ENCODE measurements around the gene CRIP2. TPM values are rescaled to one million over a fixed set of nuclear protein-coding genes. Genes with fewer than 3 reads are reported as not detected.

Gene CRIP2
- total and polyA plus RNA-seq, 2 of the 8 experiments (the other 6 are each of a cell fraction or from before 2014, with no cell fraction given), result 4.2 to 13.5 TPM

- TF ChIP-seq MAFK (IDR thresholded peaks at IDR 0.05; ENCODE audit: low read depth, low read length) (no peak), KDM4A (IDR thresholded peaks at IDR 0.05; ENCODE audit: low read depth, low read length, severe bottlenecking) (peak; percentile 30), BRCA1 (IDR thresholded peaks at IDR 0.05; ENCODE audit: low read depth, low read length) (no peak), RNF2 (IDR thresholded peaks at IDR 0.05; ENCODE audit: borderline replicate concordance, low read depth, low read length, missing control alignments, poor library complexity, severe bottlenecking) (no peak), USF2 (IDR thresholded peaks at IDR 0.05; ENCODE audit: low read length) (no peak), RAD21 (IDR thresholded peaks at IDR 0.05 in 1 of 2, conservative IDR thresholded peaks at IDR 0.05 in 1 of 2; ENCODE audit: low read depth in 2 of 2, low read length in 2 of 2) (peak; percentile 76 to 84), NANOG (IDR thresholded peaks at IDR 0.05; ENCODE audit: insufficient read depth, low read depth, low read length, poor library complexity, severe bottlenecking) (no peak), BCL11A (IDR thresholded peaks at IDR 0.05; ENCODE audit: low read depth in 2 of 2, low read length in 2 of 2) (no peak), TAF7 (optimal IDR thresholded peaks at IDR 0.05; ENCODE audit: borderline replicate concordance, low read depth, low read length) (peak; percentile 47), SUZ12 (IDR thresholded peaks at IDR 0.05; ENCODE audit: low read length) (no peak), SP4 (IDR thresholded peaks at IDR 0.05; ENCODE audit: low read length) (no peak), TEAD4 (IDR thresholded peaks at IDR 0.05; ENCODE audit: low read depth, low read length) (no peak), GTF2F1 (IDR thresholded peaks at IDR 0.05; ENCODE audit: borderline replicate concordance, low read depth, low read length) (no peak), SP1 (IDR thresholded peaks at IDR 0.05; ENCODE audit: low read depth, low read length) (no peak), GABPA (IDR thresholded peaks at IDR 0.05; ENCODE audit: borderline replicate concordance, insufficient read depth, low read length) (no peak), EP300 (IDR thresholded peaks at IDR 0.05; ENCODE audit: borderline replicate concordance in 1 of 2, low read depth in 2 of 2, low read length in 2 of 2) (no peak), KDM5A (IDR thresholded peaks at IDR 0.05; ENCODE audit: low read length) (no peak)
- TF ChIP-seq, protein P1, sequence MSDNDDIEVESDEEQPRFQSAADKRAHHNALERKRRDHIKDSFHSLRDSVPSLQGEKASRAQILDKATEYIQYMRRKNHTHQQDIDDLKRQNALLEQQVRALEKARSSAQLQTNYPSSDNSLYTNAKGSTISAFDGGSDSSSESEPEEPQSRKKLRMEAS (IDR thresholded peaks at IDR 0.05), result peak; percentile 75
- TF ChIP-seq, protein P2, sequence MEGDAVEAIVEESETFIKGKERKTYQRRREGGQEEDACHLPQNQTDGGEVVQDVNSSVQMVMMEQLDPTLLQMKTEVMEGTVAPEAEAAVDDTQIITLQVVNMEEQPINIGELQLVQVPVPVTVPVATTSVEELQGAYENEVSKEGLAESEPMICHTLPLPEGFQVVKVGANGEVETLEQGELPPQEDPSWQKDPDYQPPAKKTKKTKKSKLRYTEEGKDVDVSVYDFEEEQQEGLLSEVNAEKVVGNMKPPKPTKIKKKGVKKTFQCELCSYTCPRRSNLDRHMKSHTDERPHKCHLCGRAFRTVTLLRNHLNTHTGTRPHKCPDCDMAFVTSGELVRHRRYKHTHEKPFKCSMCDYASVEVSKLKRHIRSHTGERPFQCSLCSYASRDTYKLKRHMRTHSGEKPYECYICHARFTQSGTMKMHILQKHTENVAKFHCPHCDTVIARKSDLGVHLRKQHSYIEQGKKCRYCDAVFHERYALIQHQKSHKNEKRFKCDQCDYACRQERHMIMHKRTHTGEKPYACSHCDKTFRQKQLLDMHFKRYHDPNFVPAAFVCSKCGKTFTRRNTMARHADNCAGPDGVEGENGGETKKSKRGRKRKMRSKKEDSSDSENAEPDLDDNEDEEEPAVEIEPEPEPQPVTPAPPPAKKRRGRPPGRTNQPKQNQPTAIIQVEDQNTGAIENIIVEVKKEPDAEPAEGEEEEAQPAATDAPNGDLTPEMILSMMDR (IDR thresholded peaks at IDR 0.05; ENCODE audit: control extremely low read depth in 1 of 3, insufficient read depth in 1 of 3, low read depth in 1 of 3, low read length in 3 of 3), result peak in 2 of 3 experiments; percentile 78 to 94; a peak in 3 of 4 replicates
Observed at GRCh38 chr14:105527826-105528585, 53.4 kb downstream of the CRIP2 start (continued).
